ENCODE measurements around the gene OR11L1.

DNA sequence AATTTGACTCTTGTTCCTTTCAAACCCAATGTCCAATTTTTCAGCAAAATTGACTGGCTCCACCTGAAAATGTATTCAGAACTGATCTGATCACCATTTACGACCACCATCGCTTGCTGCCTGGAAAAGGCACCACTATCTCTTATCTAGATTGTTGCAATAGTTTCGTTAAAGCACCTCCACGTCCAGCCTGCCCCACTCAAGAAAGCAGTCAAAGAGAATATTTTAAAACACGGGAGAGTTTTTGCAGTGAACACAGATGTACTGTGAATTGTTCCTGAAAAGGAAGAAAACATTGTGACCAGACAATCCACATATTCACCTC is 4.0 kb upstream of the OR11L1 start:
- TF ChIP-seq, protein P1, sequence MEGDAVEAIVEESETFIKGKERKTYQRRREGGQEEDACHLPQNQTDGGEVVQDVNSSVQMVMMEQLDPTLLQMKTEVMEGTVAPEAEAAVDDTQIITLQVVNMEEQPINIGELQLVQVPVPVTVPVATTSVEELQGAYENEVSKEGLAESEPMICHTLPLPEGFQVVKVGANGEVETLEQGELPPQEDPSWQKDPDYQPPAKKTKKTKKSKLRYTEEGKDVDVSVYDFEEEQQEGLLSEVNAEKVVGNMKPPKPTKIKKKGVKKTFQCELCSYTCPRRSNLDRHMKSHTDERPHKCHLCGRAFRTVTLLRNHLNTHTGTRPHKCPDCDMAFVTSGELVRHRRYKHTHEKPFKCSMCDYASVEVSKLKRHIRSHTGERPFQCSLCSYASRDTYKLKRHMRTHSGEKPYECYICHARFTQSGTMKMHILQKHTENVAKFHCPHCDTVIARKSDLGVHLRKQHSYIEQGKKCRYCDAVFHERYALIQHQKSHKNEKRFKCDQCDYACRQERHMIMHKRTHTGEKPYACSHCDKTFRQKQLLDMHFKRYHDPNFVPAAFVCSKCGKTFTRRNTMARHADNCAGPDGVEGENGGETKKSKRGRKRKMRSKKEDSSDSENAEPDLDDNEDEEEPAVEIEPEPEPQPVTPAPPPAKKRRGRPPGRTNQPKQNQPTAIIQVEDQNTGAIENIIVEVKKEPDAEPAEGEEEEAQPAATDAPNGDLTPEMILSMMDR (IDR thresholded peaks at IDR 0.05; ENCODE audit: insufficient read depth, low read length, poor library complexity, severe bottlenecking): no peak
- TF ChIP-seq EZH2phosphoT487 (conservative IDR thresholded peaks at IDR 0.05; ENCODE audit: low read length): no peak
